ENCODE data around the gene GRID1.

GRID1 gene

DNA sequence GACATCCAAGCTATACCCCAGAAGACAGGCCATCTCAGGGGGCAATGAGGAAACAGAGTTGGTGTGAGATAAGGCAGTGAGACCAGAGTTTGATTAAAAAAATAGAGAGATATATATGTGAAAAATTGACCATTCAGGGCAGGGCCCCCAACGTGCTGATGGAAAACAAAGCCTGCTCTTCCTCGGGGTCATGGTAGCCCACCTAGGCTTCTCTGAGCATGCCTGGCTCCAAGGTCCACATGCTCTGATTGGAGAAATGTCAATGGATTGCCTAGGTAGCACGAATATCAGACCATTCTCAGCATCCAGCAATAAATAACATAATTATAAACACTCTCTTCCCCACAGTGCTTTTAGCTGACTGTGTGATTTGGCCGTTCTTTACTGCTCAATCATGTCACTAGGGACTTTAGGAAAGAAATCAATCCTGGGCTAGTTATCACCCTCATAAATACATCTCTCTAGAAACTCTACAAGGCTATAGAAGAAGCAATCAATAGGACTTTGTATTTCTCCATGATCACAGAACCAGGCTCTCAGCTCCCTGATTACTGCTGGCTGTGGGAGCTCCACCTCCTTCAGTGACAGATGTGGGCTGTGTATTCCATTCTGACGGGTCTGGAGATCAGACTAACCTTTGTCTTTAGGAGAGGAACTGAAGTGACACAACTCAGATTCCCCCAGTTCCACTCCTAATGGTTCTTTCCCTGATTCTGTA is 766.4 kb downstream of the GRID1 start:
- no peak for DNase-seq (ENCODE audit: low spot score)

DNA sequence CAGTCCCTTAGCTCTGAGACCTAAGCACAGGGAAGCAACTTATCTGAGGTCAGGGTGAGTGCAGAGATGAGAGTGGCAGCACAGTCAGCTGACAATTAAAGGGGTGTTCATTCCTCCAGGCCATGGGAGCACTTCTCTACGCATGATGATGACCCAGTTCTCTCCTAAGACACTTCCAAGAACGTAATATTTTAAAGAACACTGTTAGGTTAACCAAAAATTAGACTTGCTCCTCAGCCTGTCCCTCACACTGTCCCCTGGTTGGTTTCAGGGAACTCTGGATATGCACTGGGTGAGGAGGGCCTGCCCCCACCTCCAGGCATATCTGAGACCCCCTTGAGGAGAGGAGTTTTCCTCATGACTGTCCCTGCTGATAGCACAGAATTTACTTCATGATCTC is 767.5 kb downstream of the GRID1 start:
- no peak for DNase-seq (ENCODE audit: low spot score)

DNA sequence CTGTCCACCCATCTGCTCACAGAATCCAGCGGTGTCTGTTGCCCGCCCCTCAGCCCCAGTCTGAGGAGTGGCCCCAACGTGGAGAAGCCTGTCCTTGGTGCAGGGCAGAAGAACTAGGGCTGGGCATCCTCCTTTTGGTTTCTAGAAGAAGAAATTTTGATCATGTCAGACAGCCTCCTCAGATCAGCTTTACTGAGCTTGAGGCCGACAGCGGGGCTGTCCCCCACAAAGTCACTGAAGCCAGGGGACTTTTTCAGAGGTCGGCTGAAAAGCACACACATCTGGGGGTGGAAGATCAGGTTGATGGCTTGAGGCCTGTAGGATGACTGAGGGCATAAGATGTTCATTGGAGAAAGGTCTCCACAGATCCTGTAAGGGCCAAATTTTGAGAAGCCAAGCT is 767.9 kb downstream of the GRID1 start:
- no peak for DNase-seq (ENCODE audit: low spot score)

DNA sequence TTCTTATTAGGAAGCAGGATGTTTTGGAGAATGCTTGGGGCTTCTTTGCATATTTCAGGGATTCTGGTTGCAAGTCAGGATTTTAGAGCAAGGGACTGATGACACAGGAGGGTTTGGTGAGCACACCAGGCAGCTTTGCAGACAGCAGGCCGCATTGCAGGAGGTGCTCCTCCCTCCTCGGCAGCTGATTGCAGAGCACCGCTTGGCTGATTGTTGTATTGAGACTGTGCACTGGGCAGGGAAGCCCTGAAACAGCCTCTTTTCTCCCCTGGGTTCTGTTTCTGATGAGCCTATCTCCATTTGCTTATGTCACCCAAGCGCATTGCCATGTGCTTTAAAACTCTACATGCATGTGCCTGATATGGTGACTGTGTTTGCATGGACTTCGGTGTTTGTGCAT is 769.6 kb downstream of the GRID1 start:
- DNase-seq (ENCODE audit: low spot score), result no peak

DNA sequence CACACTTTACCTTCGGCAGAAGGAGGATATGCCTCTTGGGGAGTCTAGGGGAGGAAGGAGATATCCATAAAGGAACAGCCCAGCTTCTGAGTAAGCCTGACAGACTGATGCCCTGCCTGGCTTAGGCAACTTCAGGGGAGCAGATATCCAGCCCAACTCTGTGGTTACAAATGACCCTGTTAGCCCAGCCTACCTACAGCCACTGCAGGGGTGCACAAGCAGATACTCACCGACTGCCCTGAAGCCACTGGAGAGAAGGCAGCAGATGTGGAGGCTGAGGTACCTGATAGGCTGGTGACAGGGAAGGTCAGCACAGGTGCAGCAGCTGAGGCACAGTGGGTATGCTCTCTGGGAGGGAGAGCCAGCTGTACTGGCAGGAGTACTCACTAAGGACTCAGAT is 770.2 kb downstream of the GRID1 start:
- no peak for DNase-seq (ENCODE audit: low spot score)

DNA sequence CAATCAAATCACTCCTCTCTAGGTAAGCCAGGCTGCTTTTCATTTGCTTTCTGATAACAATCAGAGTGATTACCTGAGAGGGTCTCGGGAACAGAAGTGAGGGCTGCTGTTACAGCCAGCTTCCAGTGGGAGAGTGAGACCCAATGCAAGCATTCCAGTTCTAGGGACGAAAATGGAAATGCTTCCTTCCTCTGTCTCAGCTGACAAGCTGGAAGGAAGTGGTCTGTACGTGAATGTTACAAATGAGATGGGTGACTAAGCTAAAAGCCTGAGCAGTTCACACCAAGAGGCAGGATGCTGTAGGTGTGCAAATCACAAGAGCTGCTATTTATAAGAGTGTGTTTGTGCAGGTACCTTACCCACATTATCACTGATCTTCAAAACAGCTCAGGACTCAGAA is 772.4 kb downstream of the GRID1 start:
- no peak for DNase-seq (ENCODE audit: low spot score)

DNA sequence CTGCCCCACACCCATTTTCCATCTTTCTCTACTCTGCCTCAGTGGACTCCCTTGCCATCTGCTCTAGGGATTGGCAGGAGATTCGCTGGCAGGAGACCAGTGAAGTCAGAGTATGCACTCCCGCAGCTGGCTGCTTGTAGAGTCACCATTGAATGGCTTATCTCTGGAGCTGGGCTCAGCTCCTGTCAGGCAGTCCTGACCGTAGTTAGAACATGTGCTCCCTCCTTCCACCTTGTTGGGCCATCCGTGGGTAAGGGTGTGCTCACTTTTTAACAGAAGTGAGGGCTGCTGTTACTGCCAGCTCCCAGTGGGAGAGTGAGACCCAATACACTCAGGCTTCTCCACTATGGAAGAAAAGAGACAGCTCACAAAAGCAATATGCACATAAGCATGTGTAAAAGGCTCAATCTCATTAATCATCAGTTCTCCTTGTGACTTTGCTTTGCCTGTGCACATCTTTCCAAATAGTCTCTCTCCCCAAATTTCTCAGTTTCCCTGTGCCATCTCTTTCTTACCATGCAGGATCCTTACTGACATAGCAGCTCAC is 773.3 kb downstream of the GRID1 start:
- no peak for DNase-seq (ENCODE audit: low spot score)

DNA sequence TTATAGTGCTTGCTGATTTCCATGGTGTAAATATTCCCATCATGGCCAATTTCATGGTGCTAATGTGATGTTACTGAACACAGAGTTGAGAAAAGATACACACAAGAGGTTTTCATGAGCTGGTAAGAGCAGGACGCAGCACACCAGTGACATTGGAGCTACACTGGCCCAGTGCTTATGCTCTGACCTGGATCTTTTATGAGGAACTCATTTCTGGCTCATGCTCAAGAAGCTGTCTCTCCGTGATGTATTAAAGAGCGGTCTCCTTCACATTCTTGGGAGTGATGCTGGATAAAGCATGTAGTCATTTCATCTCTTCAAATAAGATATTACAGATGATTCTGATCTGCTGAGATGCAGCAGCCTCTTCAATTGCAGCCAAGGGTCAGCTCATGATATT is 785.2 kb downstream of the GRID1 start:
- DNase-seq (ENCODE audit: low spot score), result no peak

DNA sequence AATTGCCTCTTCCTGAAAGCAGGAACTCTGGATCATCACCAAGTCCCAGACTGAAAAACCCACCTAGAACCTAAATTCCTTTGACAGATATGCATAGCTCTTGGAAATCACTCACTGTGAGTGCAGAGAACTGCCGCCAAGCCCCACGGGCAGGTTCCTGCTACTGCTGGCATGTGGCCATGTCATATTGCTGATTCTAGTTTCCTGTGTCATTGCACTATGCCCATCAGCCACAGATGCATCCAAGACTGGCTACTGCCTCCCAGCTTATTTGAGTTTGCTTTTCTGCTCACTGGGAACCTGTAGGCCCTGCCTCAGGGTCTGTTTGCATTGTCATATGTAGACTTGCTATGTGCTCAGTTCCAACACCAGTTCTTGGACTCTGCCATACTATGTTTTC is 786.0 kb downstream of the GRID1 start:
- no peak for DNase-seq (ENCODE audit: low spot score)

DNA sequence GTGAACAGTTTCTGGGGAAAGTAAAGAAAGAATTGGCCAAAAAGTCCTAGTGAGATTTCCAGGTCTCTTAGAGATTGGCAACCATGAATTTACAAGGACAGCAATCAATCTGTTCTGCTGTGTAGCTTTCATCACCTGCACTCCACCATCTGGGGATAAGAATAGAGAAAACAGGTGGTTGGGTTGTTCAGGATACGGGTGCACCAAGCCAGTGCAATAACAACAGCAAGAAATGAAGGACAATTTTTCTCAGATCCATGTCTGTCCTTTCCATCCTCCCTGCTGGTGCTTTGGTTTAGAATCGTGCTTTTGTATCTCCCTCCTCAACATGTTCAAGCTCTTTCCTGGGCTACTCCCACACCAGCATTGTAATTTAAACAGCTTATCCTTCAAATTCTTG is 787.7 kb downstream of the GRID1 start:
- DNase-seq (ENCODE audit: low spot score), result no peak

DNA sequence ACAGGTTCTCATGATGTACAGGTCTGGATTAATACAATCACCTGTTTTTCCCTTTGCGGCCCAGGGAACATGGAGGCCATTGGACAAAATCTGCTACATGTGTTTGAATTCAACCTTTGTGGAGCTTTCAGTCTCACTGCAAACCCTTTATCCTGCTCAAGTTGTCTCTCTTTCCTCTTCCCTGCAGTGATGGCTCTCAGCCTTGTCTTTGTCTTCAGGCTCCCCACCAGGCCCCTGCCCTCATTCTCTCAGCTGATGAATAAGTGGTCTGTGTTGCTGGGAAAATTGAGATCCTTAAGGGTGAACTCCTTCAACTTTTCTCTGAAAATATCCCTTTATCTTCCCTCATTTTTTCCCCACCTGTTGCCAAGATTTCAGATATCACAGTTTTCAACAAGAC is 791.2 kb downstream of the GRID1 start:
- no peak for DNase-seq (ENCODE audit: low spot score)

DNA sequence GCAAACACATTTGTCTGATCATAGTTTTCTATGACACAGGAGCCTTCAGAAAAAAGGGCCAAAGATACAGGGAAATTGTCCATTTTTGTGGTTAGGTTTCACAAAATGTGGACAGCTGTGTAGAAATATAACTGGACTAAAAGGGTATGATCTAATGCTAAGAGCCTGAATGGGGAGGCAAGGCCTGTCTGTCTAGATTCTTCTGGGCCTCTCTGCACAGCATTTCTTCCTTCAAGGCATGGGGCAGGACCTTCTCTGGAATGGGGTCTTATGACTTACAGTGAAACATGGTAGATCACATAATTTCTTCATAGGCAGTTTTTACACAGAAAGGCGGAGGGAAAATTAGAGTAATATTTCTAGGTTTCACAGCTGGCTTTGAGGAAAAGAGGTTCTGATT is 795.7 kb downstream of the GRID1 start:
- no peak for DNase-seq (ENCODE audit: low spot score)

DNA sequence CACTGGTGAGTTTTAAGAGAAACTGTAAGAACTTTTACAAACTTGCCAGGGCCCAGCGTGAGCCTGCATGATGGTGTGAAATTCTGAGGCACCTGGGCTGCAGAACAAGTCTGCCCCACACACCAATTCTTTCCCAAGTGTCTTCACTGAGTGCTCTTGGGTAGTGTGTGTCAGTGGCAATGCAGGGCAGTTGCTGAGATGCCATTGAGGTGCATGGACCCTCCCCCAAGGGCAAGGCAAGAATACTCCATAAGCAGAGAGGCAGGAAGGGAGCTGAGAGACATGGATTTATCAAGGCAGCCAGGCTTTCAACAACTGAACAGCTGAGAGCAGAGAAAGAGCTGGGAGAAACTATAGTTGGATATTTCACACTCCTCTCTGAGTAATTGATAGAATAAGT is 801.2 kb downstream of the GRID1 start:
- no peak for DNase-seq (ENCODE audit: low spot score)

DNA sequence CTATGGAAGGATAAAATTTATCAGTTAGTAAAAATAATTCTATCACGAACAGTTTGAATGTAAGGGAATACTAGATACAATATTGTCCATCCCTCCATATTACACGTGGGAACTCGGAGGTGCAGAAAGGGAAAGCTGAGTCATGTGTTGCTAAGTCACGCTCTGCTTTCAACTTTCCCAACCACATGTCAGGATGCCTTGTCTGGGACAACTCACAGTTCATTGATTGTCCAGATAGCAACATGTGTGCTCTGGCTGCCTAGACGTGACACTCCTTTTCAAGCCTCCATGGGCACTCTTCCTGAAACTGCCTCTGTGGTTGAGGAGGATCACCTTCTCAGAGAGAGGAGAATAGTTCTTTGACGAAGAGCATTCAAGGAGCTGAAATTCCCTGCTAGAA is 808.1 kb downstream of the GRID1 start:
- DNase-seq (ENCODE audit: low spot score), result no peak

DNA sequence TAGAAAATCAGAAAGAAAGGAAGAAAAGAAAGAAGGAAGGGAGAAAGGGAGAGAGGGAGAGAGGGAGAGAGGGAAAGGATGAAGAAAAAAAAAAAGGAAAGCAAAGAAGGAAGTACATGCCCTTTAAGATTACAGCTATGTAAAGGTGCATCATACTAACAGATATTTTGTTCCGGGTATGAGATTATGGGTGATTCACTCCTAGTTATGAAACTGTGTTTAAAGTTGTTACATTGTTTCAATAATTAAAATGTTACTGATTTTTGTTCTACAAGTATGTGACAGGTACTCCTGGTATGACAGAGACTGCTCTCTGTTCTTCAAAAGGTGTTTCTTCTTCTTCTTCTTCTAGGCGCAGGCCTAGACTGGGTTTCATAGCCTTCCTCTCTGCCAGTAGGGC is 808.9 kb downstream of the GRID1 start:
- no peak for DNase-seq (ENCODE audit: low spot score)

DNA sequence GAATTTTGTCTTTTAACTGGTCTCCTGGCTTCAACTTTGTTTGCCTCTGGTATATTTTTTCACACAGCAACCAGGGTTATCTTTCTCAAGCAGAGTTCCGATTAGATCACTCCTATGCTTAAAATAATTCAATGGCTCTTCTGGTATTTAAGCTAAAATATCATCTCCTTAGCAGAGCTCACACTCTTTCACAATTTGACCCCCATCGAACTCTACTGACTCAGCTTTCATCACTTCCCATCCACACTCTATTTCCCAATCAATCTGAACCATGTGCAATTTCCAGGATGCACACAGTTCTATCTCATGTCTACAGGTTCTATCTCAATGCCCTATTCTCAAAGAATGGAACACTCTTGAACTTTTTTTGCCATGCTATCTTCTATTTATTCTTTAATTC is 809.5 kb downstream of the GRID1 start:
- no peak for DNase-seq (ENCODE audit: low spot score)

All from AG20443 (cell line).